Duodenal mucosa (tissue), 2 donors: ENCODE results near the gene SLC10A3.

Source experiments
- H3K27ac ChIP-seq: one replicate; pipeline ENCODE4 v1.7.0; 2013; ENCODE audit warnings: low read depth, low read length
- H3K27me3 ChIP-seq, 2 donors: one replicate each; pipeline ENCODE4 v1.7.0; 2013; ENCODE audit warnings: low read length in 2 of 2, control low read depth in 1 of 2; ENCODE audit not compliant: insufficient read depth in 2 of 2, control insufficient read depth in 1 of 2
- H3K36me3 ChIP-seq, 2 donors: one replicate each; pipeline ENCODE4 v1.7.0; 2013; ENCODE audit warnings: low read length in 2 of 2, control low read depth in 1 of 2; ENCODE audit not compliant: insufficient read depth in 2 of 2, control insufficient read depth in 1 of 2
- H3K4me1 ChIP-seq, 2 donors: one replicate each; pipeline ENCODE4 v1.7.0; 2013; ENCODE audit warnings: low read length in 2 of 2, control low read depth in 1 of 2; ENCODE audit not compliant: insufficient read depth in 2 of 2, control insufficient read depth in 1 of 2
- H3K4me3 ChIP-seq, 2 donors: one replicate each; pipeline ENCODE4 v1.7.0; 2013; ENCODE audit warnings: low read length in 2 of 2, low read depth in 1 of 2
- H3K9ac ChIP-seq, 2 donors: one replicate each; pipeline ENCODE4 v1.7.0; 2013; ENCODE audit warnings: low read length in 2 of 2, low read depth in 1 of 2
- H3K9me3 ChIP-seq, 2 donors: one replicate each; pipeline ENCODE4 v1.7.0; 2013; ENCODE audit warnings: low read length in 2 of 2, control low read depth in 1 of 2; ENCODE audit not compliant: control insufficient read depth in 1 of 2

SLC10A3 gene

DNA sequence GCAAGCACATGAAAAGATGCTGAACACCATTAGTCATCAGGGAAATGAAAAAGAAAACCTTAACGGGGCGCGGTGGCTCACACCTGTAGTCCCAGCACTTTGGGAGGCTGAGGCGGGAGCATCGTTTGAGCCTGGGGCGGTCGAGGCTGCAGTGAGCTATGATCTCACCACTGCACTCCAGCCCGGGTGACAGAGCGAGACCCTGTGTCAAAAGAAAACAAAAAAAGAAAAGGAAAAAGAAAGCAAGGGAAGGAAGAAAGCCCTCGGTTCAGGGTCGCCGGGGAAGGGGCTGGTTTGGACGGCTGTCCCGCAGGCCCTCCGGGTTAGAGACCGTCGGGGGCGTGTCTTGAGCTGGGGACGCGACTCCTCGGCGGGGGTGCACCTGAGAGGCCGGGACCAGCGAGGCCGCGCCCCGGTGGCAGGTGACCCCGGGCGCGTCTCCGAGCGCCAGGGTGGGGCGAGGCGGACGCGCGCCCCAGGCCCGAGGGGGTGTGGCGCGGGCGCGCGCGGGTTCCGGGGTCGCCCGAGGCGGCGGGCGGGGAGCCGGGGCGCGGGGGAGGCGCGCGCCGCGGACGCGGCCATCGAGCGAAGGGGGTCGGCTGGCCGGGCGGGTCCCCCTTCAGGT is 32.8 kb downstream of the SLC10A3 start:
- H3K36me3 ChIP-seq: peaks cover 5 to 6% of the 10 kb centered on the region in 2 donors
- H3K27ac ChIP-seq: no peak overlapping the region
- H3K9me3 ChIP-seq: no peaks in the 10 kb centered on the region
- peak overlapping the region; percentile 38 to 62 for H3K4me3 ChIP-seq
- no peaks in the 10 kb centered on the region for H3K27me3 ChIP-seq
- peaks cover 6 to 8% of the 10 kb centered on the region in 2 donors for H3K4me1 ChIP-seq
- H3K9ac ChIP-seq: peak overlapping the region in 1 of 2 donors; percentile 38

DNA sequence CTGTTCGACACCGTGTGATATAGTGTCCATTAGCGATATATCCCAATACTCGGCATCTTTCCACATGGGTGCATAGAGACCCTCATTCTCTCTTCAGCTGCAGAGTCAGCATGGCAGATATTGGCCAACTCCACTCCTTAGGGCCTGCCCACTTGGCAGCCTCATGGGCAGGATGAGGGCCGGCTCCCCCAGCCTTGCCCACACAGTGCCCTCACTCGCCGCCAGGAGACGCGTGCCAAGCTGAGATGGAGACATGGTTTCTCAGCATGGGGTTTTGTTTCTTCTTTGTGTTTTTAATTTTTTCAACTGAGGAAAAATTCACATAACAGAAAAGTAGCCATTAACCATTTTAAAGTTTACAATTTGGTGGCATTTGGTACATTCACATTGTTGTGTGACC is 37.6 kb downstream of the SLC10A3 start:
- Histone ChIP-seq H3K27me3 (no peaks in the 10 kb centered on the region), H3K27ac (no peak overlapping the region), H3K9me3 (no peaks in the 10 kb centered on the region), H3K4me1 (no peaks in the 10 kb centered on the region), H3K9ac (no peak overlapping the region), H3K4me3 (no peak overlapping the region), H3K36me3 (peaks cover 0 to 23% of the 10 kb centered on the region in 2 donors)

DNA sequence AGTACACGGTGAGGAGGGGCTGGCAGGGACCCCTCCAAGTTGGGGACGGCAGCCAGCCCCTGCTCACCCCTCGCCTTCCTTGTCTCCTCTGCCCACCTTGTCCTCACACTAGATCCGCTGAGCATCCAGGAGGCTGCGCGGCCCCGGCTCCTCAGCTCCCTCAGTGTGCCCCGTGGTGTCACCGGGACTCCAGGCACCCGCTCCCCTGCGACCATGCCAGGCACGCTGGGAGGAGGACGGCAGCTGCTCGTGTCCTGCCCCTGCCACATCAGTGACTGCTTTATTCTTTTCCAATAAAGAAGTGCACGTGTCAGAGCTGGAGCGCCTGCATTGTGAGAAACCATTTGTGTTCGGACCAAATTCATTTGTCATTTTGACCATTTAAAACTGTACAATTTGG is 40.1 kb downstream of the SLC10A3 start:
- Histone ChIP-seq H3K9me3 (no peaks in the 10 kb centered on the region), H3K27me3 (no peaks in the 10 kb centered on the region), H3K9ac (no peak overlapping the region), H3K27ac (no peak overlapping the region), H3K4me1 (peaks cover 0 to 4% of the 10 kb centered on the region in 2 donors), H3K4me3 (no peak overlapping the region), H3K36me3 (peaks cover 0 to 28% of the 10 kb centered on the region in 2 donors)

DNA sequence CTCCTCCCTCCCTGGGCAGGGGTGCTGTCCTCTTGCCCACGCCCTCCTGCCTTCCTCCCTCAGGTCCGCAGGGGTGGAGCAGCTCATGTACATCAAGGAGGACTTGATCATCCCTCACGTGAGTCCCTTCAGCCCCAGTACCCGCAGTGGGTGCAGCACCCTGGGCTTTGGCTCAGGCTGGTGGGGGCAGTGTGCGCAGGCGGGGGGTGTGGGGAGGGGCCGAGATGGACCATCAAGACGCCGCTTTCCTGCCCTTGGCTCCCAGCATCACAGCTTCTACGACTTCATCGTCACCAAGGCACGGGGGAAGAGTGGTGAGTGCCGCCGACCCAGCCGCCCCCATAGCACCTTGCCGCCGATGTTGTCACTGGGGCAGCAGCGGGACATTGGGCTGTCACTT is 40.8 kb downstream of the SLC10A3 start:
- H3K27me3 ChIP-seq: no peaks in the 10 kb centered on the region
- H3K27ac ChIP-seq: no peak overlapping the region
- H3K9me3 ChIP-seq: no peaks in the 10 kb centered on the region
- peaks cover 7 to 11% of the 10 kb centered on the region in 2 donors for H3K4me1 ChIP-seq
- no peak overlapping the region for H3K4me3 ChIP-seq
- H3K9ac ChIP-seq: no peak overlapping the region
- H3K36me3 ChIP-seq: peaks cover 0 to 28% of the 10 kb centered on the region in 2 donors

DNA sequence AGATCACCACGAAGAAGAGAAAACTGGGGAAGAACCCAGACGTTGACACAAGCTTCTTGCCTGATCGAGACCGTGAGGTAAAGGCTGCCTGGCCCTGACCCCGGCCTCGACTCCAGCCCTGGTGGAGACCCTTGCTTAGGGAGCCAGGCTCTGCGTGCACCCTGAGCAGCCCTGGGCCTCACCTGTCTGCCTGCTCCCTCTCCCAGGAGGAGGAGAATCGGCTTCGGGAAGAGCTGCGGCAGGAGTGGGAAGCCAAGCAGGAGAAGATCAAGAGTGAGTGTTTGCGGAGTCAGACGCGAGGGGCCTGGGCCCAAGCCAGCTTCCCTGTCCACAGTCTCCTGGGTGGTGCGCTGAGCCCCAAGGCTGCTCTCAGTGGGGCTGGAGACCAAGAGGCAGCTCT is 41.9 kb downstream of the SLC10A3 start:
- peaks cover 0 to 28% of the 10 kb centered on the region in 2 donors for H3K36me3 ChIP-seq
- no peak overlapping the region for H3K9ac ChIP-seq
- no peak overlapping the region for H3K27ac ChIP-seq
- no peaks in the 10 kb centered on the region for H3K9me3 ChIP-seq
- H3K4me1 ChIP-seq: peaks cover 12% of the 10 kb centered on the region in 2 donors
- H3K27me3 ChIP-seq: no peaks in the 10 kb centered on the region
- H3K4me3 ChIP-seq: no peak overlapping the region

GRCh38 chrX:154446430-154446829 is 44.0 kb downstream of the SLC10A3 start:
- no peaks in the 10 kb centered on the region for H3K27me3 ChIP-seq
- no peak overlapping the region for H3K9ac ChIP-seq
- no peak overlapping the region for H3K4me3 ChIP-seq

DNA sequence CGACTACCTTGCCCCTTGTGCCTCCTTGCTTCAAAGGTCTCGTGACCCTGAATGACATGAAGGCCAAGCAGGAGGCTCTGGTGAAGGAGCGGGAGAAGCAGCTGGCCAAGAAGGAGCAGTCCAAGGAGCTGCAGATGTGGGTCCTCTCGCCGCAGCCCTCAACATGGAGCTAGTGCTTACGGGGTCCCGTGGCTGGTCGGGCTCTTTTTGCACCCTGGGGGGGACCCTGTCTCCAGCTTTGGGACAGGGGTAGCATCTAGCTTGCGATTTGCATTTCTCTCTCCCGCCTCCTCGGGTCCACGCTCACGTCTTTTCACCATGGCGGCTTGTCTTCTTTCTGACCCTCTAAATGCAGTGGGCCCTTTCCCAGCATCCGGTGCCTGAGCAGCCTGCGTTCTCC is 44.7 kb downstream of the SLC10A3 start:
- no peak overlapping the region for H3K27ac ChIP-seq
- no peaks in the 10 kb centered on the region for H3K27me3 ChIP-seq
- no peak overlapping the region for H3K4me3 ChIP-seq
- no peak overlapping the region for H3K9ac ChIP-seq
- H3K36me3 ChIP-seq: peaks cover 0 to 36% of the 10 kb centered on the region in 2 donors
- peaks cover 12 to 14% of the 10 kb centered on the region in 2 donors for H3K4me1 ChIP-seq
- no peaks in the 10 kb centered on the region for H3K9me3 ChIP-seq

More at GRCh38 chrX:154446430-154446829, 44.0 kb downstream of the SLC10A3 start:
- H3K4me1 ChIP-seq: peaks cover 12 to 14% of the 10 kb centered on the region in 2 donors
- H3K9me3 ChIP-seq: no peaks in the 10 kb centered on the region
- peaks cover 0 to 36% of the 10 kb centered on the region in 2 donors for H3K36me3 ChIP-seq
- H3K27ac ChIP-seq: no peak overlapping the region

GRCh38 chrX:154444755-154445246 is 45.6 kb downstream of the SLC10A3 start:
- peaks cover 12 to 14% of the 10 kb centered on the region in 2 donors for H3K4me1 ChIP-seq
- no peaks in the 10 kb centered on the region for H3K27me3 ChIP-seq
- no peaks in the 10 kb centered on the region for H3K9me3 ChIP-seq
- no peak overlapping the region for H3K27ac ChIP-seq
- peak overlapping the region; percentile 63 to 69 for H3K4me3 ChIP-seq
- peak overlapping the region; percentile 65 to 76 for H3K9ac ChIP-seq
- H3K36me3 ChIP-seq: peaks cover 3 to 37% of the 10 kb centered on the region in 2 donors

DNA sequence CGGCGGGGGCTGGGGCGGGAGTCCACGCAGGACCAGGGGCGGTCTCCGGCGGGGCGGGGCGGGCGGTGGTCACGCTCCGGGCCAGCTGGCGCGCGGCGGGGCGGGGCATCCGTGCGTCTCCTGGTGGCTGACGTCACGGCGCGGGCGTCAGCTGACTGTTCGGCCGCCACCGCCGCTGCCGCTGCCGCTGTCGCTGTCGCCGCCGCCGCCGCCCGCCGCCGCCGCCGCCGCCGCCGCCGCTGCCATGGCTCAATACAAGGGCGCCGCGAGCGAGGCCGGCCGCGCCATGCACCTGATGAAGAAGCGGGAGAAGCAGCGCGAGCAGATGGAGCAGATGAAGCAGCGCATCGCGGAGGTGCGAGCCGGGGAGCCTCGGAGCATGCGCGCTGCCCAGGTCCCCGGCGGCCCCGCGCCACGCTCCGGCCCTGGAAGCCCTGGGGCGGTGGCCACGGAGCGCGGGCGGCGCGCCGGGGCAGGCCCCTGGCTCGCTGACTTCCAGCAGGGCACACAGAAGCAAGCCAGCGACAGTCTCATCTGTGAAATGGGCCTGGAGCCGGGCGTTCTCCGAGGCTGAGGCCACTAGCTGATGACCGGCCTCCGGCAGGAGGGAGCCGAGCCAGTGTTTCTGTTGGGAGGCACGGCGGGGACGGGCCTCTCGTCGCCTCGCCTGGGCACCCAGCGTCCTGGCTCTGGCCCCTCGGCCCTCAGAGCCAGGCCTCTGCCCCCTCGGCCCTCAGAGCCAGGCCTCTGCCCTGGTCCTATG is 46.3 kb downstream of the SLC10A3 start, which contains the start of gene FAM50A:
FAM50A (plus strand) TSS at position 150 of the 763 bp plus-strand sequence; CDS start at position 245, 95 bp downstream.
- H3K27me3 ChIP-seq: no peaks in the 10 kb centered on the region
- H3K9me3 ChIP-seq: no peaks in the 10 kb centered on the region
- H3K9ac ChIP-seq: peak within 1 kb of the TSS; percentile 65 to 76
- peak within 1 kb of the TSS; percentile 63 to 69 for H3K4me3 ChIP-seq
- H3K36me3 ChIP-seq: peaks cover 3 to 32% of the 10 kb centered on the region in 2 donors
- peaks cover 13 to 14% of the 10 kb centered on the region in 2 donors for H3K4me1 ChIP-seq
- H3K27ac ChIP-seq: peak within 1 kb of the TSS; percentile 56

GRCh38 chrX:154443479-154443910 is 46.9 kb downstream of the SLC10A3 start:
- peaks cover 8 to 25% of the 10 kb centered on the region in 2 donors for H3K36me3 ChIP-seq
- H3K27me3 ChIP-seq: no peaks in the 10 kb centered on the region
- peak overlapping the region; percentile 39 to 57 for H3K9ac ChIP-seq
- H3K27ac ChIP-seq: peak overlapping the region; percentile 56
- H3K4me3 ChIP-seq: peak overlapping the region; percentile 45 to 52
- no peaks in the 10 kb centered on the region for H3K9me3 ChIP-seq
- peaks cover 14 to 19% of the 10 kb centered on the region in 2 donors for H3K4me1 ChIP-seq
